ENCODE data around the gene SH3GL2.

SH3GL2 gene

DNA sequence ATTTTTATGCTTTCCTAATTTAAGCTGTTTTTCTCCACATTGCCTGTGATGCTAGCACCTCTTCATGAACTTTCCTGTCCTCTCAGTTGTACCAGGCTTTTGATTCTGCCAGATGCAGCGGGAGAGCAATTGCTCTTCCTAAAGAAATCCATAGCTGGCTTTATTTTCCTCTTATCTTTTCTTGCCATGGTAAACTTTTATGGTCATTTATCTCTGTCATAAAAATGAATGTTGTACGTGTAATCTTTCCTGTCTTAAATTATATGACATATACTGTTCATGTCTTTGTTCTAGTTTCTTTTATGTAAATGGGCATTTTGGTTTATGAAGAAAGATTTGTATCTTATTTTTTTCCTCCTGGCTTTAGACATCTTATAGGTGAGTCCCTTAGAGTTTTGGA, 127.5 kb downstream of the SH3GL2 start:
- Histone ChIP-seq H3K79me2 (ENCODE audit: insufficient read depth, low read length) (no peaks in the 10 kb centered on the region), H2AFZ (ENCODE audit: low read depth, low read length) (no peak overlapping the region), H3K36me3 (ENCODE audit: insufficient read depth, low read length) (no peaks in the 10 kb centered on the region), H3K27ac (ENCODE audit: low read length) (no peak overlapping the region), H3K4me2 (ENCODE audit: insufficient read depth, low read length) (no peak overlapping the region), H3K4me3 (ENCODE audit: low read depth in 1 of 2, low read length in 2 of 2) (no peak overlapping the region), H3K4me1 (ENCODE audit: insufficient read depth, low read length) (no peaks in the 10 kb centered on the region), H3K27me3 (ENCODE audit: insufficient read depth, low read length, poor library complexity) (no peaks in the 10 kb centered on the region), H4K20me1 (ENCODE audit: insufficient read depth, low read length) (no peaks in the 10 kb centered on the region), H3K9me3 (ENCODE audit: insufficient read depth, low read length, severe bottlenecking) (no peaks in the 10 kb centered on the region), H3K9ac (ENCODE audit: low read depth, low read length) (no peak overlapping the region)
- ATAC-seq (ENCODE audit: insufficient read depth, low read depth) (no peak), DNase-seq (no peak)
- TF ChIP-seq, protein P1, sequence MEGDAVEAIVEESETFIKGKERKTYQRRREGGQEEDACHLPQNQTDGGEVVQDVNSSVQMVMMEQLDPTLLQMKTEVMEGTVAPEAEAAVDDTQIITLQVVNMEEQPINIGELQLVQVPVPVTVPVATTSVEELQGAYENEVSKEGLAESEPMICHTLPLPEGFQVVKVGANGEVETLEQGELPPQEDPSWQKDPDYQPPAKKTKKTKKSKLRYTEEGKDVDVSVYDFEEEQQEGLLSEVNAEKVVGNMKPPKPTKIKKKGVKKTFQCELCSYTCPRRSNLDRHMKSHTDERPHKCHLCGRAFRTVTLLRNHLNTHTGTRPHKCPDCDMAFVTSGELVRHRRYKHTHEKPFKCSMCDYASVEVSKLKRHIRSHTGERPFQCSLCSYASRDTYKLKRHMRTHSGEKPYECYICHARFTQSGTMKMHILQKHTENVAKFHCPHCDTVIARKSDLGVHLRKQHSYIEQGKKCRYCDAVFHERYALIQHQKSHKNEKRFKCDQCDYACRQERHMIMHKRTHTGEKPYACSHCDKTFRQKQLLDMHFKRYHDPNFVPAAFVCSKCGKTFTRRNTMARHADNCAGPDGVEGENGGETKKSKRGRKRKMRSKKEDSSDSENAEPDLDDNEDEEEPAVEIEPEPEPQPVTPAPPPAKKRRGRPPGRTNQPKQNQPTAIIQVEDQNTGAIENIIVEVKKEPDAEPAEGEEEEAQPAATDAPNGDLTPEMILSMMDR (IDR thresholded peaks at IDR 0.05; ENCODE audit: borderline replicate concordance, extremely low read depth, low read length, poor library complexity, severe bottlenecking), result no peak

DNA sequence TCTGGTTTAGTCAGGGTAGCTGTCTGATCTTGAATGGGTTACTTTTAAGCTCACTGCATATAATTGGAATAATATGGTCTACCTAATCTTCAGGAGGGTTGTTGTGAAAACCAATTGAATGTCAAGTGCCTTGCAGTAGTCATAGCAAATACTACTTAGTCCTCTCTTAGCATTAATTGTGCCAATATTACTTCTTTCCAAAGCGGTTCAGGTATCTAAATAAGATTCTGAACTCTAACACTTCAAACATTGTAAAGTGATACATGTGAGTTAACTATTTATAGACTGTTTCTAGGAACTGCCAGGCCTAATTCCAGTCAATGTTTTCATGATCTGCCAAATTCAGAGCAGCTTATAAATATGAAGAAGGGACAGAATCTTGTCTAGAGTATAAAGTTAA, 140.2 kb downstream of the SH3GL2 start:
- no peak overlapping the region for H3K9ac ChIP-seq (ENCODE audit: low read depth, low read length)
- TF ChIP-seq, protein P1 (IDR thresholded peaks at IDR 0.05; ENCODE audit: borderline replicate concordance, extremely low read depth, low read length, poor library complexity, severe bottlenecking), result no peak
- no peak for TF ChIP-seq EZH2 (IDR thresholded peaks at IDR 0.05; ENCODE audit: borderline replicate concordance, low read depth, low read length, severe bottlenecking)
- H4K20me1 ChIP-seq (ENCODE audit: insufficient read depth, low read length), result no peaks in the 10 kb centered on the region
- no peaks in the 10 kb centered on the region for H3K9me3 ChIP-seq (ENCODE audit: insufficient read depth, low read length, severe bottlenecking)
- H3K27me3 ChIP-seq (ENCODE audit: insufficient read depth, low read length, poor library complexity), result no peaks in the 10 kb centered on the region
- no peaks in the 10 kb centered on the region for H3K79me2 ChIP-seq (ENCODE audit: insufficient read depth, low read length)
- DNase-seq (no peak), ATAC-seq (ENCODE audit: insufficient read depth, low read depth) (no peak)
- H3K4me1 ChIP-seq (ENCODE audit: insufficient read depth, low read length), result peaks cover 6% of the 10 kb centered on the region; the same call in 1 of the 2 replicates
- H3K27ac ChIP-seq (ENCODE audit: low read length), result no peak overlapping the region
- H3K36me3 ChIP-seq (ENCODE audit: insufficient read depth, low read length), result no peaks in the 10 kb centered on the region
- H2AFZ ChIP-seq (ENCODE audit: low read depth, low read length), result no peak overlapping the region
- no peak overlapping the region for H3K4me3 ChIP-seq (ENCODE audit: low read depth in 1 of 2, low read length in 2 of 2)
- H3K4me2 ChIP-seq (ENCODE audit: insufficient read depth, low read length), result no peak overlapping the region

DNA sequence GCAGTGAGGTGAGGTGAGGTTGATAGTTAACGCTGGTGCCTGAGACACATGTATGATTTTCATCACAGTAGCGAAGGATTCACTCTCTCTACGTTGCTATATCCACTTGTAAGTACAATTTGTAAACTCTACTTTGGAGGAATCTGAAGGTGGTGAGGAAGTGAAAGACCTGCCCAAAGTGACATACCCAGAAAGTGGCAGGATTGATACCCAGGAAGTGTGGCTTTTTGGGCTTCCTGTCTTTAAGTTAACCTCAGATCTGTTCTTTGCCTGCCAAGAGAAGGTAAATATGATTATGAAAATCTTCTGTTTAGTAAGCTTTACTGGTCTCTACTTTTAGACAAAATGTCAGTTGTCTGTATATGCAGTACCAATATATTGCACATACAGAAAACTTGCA, 143.1 kb downstream of the SH3GL2 start:
- TF ChIP-seq EZH2 (IDR thresholded peaks at IDR 0.05; ENCODE audit: borderline replicate concordance, low read depth, low read length, severe bottlenecking), result no peak
- Histone ChIP-seq H3K36me3 (ENCODE audit: insufficient read depth, low read length) (no peaks in the 10 kb centered on the region), H3K4me2 (ENCODE audit: insufficient read depth, low read length) (no peak overlapping the region), H3K4me1 (ENCODE audit: insufficient read depth, low read length) (peaks cover 6% of the 10 kb centered on the region; the same call in 1 of the 2 replicates), H2AFZ (ENCODE audit: low read depth, low read length) (no peak overlapping the region), H3K9ac (ENCODE audit: low read depth, low read length) (no peak overlapping the region), H4K20me1 (ENCODE audit: insufficient read depth, low read length) (no peaks in the 10 kb centered on the region), H3K4me3 (ENCODE audit: low read depth in 1 of 2, low read length in 2 of 2) (no peak overlapping the region), H3K79me2 (ENCODE audit: insufficient read depth, low read length) (no peaks in the 10 kb centered on the region), H3K9me3 (ENCODE audit: insufficient read depth, low read length, severe bottlenecking) (no peaks in the 10 kb centered on the region), H3K27me3 (ENCODE audit: insufficient read depth, low read length, poor library complexity) (no peaks in the 10 kb centered on the region), H3K27ac (ENCODE audit: low read length) (no peak overlapping the region)
- ATAC-seq (ENCODE audit: insufficient read depth, low read depth) (peak; percentile 54; the same call in 1 of the 3 replicates), DNase-seq (peak; percentile 5)

DNA sequence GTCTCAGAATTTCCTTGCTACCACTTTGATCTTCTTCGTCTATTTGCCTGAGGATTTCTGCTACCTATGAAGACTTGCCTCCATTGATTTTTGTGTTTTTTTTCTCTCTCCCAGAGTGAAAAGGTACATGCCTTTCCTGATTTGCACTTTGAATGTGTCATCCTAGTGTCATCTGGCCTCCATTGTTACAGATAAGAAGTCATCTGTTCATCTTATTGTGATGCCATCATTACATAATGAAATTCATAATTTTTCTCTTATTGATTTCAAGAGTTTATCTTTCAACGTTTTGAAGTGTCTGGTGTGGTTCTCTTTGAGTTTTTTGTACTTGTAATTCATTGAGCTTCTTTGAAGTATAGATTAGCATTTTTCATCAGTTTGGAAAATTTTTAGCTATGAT, 144.8 kb downstream of the SH3GL2 start:
- Histone ChIP-seq H3K36me3 (ENCODE audit: insufficient read depth, low read length) (no peaks in the 10 kb centered on the region), H2AFZ (ENCODE audit: low read depth, low read length) (no peak overlapping the region), H3K79me2 (ENCODE audit: insufficient read depth, low read length) (no peaks in the 10 kb centered on the region), H3K4me3 (ENCODE audit: low read depth in 1 of 2, low read length in 2 of 2) (no peak overlapping the region), H3K27ac (ENCODE audit: low read length) (no peak overlapping the region), H3K9ac (ENCODE audit: low read depth, low read length) (no peak overlapping the region), H3K4me2 (ENCODE audit: insufficient read depth, low read length) (no peak overlapping the region), H3K4me1 (ENCODE audit: insufficient read depth, low read length) (peaks cover 6% of the 10 kb centered on the region; the same call in 1 of the 2 replicates), H4K20me1 (ENCODE audit: insufficient read depth, low read length) (no peaks in the 10 kb centered on the region), H3K27me3 (ENCODE audit: insufficient read depth, low read length, poor library complexity) (no peaks in the 10 kb centered on the region), H3K9me3 (ENCODE audit: insufficient read depth, low read length, severe bottlenecking) (no peaks in the 10 kb centered on the region)
- ATAC-seq (ENCODE audit: insufficient read depth, low read depth) (no peak), DNase-seq (no peak)
- TF ChIP-seq, protein P1 (IDR thresholded peaks at IDR 0.05; ENCODE audit: borderline replicate concordance, extremely low read depth, low read length, poor library complexity, severe bottlenecking), result no peak
- TF ChIP-seq EZH2 (IDR thresholded peaks at IDR 0.05; ENCODE audit: borderline replicate concordance, low read depth, low read length, severe bottlenecking), result no peak

Data from DND-41 (cell line).